GM21447 (cell line): ENCODE measurements around the gene PAXX.

Experiments used
- ATAC-seq: cut with Tn5 transposase; IDR thresholded peaks from one replicate; pipeline ENCODE4 v1.9.1; 2021; ENCODE audit not compliant: unreplicated experiment

PAXX gene

DNA sequence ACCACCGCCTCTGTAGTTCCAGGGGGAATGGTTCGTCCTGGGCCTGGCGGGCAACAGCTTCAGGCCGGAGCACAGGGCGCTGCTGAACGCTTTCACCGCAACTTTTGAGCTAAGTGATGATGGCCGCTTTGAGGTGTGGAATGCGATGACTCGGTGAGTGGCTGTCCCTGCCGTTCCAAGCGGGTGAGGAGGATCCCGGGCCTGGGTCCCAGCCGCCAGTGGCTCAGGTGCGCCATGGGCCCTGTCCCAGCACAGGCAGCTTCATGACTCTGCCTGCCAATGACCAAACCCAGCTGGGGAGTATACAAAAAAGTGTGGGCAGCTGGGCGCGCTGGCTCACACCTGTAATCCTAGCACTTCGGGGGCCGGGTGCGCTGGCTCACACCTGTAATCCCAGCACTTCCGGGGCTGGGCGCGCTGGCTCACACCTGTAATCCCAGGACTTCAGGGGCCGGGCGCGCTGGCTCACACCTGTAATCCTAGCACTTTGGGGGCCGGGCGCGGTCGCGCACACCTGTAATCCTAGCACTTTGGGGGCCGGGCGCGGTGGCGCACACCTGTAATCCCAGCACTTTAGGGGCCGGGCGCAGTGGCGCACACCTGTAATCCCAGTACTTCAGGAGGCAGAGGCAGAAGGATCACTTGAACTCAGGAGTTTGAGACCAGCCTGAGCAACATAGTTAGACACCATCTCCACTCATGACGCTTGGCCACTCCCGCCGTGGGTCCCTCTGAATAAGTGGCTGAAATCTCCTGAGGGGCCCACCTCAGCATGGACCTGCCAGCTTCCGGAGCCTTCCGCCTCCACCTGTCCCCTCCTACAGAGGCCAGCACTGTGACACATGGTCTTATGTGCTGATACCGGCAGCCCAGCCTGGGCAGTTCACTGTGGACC, 39.1 kb upstream of the PAXX start:
- ATAC-seq: no peak

DNA sequence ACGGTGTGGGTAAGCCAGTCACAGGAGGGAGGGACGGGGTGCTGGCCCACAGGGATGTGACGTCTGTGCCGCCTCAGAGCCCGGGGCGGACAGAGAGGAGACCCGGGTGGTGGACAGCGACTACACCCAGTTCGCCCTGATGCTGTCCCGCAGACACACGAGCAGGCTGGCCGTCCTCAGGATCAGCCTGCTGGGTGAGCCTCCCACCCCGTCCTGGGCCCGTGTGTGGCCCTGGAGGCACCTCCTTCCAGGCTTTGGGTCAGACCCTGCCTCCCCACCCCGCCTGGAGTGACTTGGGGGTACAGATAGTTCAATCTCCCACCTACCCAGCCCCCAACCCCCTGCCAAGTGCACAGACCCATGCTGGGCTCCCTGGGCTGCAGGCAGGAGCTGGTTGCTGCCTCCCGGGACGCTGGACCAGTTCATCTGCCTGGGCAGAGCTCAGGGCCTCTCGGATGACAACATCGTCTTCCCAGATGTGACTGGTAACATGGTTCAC, 38.4 kb upstream of the PAXX start:
- no peak for ATAC-seq

DNA sequence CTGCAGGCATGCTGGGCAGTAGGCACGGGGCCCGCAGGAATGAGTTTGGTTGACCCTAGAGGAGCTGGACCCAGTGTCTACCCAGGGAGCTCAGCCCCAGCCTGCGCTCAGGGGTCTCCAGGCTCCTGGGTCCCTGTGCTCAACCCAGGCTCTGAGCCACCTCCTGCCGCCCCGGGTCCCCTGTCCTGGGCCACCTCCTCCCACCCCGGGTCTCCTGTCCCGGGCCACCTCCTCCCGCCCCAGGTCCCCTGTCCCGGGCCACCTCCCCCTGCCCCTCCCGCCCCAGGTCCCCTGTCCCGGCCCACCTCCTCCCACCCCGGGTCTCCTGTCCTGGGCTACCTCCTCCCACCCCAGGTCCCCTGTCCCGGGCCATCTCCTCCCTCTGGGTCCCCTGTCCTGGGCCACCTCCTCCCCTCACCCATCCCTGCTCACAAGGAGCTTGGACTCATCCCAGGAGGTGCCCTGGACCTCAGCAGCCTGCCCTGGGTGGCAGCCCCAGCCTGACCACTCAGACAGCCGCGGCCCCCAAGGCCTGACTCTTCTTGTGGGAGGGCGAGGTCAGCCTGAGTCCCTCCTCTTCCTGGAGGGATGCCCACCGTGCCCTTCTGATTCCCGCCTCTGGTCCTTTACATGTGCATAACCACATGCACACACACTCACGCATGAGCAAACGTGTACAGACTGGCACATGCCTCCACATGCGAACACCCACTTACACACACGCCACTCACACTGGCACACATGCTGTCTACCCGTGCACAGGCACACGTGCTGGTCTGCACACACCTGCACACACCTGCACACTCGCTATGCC, 37.7 kb upstream of the PAXX start:
- no peak for ATAC-seq

DNA sequence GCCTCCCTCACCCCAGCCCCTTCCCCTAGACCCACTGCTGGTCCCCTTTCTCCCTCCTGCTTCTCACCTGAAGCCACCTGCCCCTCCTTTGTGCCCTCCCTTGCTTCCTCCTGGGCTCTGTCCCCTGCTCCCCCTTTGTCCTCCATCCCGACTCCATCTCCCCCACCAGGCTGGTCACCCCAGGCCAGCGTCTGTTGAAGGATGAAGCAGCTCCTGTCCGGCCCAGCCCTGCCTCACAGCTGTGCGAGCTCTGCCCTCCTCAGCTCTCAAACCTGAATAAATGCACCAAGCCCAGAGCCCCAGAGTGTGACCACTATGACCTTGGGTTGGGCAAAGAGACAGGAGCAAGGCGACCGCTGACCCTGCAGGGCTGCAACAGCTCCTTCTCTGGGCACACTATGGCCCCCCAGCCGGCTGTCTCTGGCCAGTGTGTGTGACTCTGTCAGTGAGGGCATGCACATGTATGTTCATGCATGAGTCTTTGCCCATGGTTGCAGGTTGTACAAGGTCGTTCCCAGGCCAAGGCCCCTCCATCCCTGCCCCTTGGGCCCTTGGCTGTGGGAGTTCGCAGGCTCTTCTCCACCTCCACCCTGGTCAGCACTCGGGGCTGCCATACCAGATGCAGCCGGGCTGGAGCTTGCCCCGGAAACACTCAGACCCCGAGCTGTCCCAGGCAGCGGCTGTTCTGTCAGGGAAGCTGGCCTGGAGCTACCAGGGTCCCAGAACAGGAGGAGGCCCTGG, 36.9 kb upstream of the PAXX start:
- no peak for ATAC-seq

DNA sequence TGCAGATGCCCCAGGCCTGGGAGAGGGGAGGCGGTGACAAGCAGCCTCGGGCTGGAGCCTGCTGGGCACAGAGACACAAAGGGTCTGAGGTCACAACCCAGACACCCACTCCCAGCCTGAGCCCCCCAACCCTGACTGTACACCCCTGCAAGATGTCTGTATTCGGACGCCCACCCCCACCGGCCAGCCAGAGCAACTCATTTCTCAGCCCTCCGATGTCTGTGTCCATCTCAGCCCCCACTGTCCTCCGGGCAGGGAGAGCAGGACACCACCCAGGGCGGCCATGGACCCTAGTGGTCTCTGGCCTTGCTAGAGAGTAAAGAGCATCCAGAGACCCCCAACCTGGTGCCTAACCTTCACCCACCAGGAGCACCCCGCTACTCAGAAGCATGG, 36.3 kb upstream of the PAXX start:
- ATAC-seq: no peak

DNA sequence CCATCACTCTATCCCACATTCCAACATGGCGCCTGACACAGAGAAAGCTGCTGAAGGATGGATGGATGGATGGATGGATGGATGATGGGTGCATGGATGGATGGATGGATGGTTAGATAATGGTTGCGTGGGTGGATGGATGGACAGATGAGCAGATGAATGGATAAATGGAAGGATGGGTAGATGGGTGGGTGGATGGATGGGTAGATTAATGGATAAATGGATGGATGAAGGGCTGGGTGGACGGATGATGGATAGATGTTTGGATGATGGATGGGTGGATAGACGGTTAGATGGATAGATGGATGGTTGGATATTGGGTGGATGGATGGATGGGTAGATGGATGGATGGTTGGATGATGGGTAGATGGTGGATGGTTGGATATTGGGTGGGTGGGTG, 35.6 kb upstream of the PAXX start:
- ATAC-seq: no peak

DNA sequence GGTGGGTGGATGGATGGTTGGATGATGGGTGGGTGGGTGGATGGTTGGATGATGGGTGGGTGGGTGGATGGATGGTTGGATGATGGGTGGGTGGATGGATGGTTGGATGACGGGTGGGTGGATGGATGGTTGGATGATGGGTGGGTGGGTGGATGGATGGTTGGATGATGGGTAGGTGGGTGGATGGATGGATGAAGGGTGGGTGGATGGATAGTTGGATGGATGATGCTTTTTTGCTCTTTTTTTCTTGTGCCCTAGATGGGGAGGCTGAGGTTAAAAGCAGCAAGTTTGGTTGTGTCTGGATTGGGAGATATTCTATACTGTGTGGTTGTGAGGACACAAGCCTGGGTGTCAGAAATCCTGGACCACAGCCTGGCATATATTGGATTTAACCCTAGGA, 34.8 kb upstream of the PAXX start:
- no peak for ATAC-seq

DNA sequence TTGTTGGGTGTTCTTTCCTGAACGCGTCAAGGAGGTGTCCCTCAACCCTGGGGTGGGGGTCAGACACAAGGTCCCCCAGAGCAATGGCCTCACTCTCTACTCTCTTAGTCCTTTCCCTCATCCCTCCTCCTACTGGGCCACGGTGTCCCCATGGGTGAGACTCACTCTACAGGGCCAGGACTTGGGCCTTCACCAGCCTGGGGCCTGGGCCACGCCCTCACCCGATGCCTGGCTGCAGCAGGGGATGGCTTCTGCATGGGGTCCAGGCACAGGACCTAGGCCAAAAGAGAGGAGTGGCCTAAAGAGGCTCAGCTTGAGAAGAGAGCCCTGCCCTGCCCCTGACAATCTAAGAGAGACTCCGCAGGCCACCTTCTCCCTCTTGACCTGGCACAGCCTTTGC, 34.3 kb upstream of the PAXX start:
- ATAC-seq: no peak

DNA sequence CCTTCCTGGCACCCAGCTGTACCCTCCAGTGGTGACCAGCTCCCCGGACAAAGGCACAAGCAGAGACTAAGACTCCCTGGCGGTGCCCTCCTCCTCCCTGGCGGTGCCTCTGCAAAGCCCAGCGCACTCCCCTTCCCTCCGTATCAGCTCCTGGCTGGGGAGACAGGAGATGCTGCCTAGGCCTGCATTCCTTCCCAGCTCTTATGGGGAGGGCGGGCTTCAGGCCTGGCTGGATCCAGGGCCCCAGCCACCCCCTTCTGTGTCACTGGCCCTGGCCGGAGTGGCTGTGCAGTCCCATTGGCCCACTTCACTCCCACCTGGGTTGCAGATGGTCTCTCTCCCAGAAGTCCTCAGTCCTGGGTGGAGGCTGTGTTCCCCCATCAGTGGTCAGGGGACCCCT, 33.7 kb upstream of the PAXX start:
- no peak for ATAC-seq

DNA sequence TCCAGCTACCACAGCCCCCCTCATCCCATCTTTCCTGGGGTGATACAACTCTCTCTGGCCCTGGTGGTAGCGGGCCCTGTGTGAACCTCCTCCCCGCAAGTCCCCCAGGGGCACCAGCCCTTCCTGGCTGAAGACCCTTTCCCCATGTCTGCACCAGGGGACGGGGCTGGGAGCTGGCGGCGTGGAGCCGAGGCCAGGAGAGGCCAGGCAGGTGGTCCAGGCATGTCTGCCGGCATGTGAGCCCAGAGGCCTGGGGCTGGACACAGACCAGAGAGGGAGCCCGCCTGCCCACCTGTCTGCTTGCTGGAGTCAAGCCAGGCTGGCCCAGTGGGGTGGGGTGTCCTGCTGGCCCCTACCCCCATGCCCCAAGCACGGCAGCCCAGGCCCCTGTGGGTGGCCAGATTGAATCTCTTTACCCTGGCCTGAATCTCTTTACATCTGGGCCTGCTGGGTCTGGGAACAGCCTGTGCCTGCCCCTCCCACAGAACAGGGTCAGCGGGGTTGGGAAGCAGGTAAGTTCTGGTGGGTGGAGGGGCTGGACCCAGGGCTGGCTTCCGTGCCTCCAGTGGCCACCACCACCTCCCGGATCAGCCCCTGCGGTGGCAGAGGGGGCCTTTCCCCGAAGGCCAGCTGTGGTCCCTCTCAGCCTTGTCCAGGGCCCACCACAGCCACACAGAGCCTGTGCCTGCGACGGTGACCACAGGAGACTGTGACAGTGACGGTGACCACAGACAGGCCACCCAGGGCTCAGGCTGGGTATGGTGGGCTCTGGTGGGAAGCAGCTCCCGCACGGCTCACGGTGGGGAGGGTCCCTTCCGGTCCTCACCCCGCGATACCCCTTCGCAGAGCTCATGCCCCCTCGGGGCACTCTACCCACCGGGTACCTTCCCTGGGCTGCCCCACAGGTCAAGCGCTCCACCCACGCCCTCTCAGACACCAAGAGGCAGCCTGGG, 33.0 kb upstream of the PAXX start:
- no peak for ATAC-seq

DNA sequence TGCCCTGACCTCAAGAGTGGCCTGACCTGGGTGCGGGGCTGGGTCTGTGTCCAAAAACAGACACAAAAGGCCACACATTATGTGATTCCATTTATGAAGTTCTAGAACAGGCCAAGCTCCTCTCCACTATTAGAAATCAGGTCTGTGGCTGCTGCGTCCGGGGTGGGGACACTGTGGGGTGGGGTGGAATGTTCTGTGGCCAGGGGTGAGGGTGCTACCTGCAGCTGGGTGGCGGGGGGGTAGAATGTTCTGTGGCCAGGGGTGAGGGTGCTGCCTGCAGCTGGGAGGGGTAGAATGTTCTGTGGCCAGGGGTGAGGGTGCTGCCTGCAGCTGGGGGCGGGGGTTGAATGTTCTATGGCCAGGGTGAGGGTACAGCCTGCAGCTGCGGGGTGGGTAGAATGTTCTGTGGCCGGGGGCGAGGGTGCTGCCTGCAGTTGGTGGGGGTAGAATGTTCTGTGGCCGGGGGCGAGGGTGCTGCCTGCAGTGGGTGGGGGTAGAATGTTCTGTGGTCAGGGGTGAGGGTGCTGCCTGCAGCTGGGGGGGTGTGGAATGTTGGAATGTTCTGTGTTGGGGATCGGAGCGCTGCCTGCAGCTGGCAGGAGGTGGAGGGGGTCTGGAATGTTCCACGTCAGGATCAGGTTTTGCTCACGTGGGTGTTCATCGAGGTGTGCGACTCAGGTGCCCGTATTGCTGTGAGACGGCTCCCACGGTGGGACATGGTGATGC, 31.8 kb upstream of the PAXX start:
- ATAC-seq: no peak

DNA sequence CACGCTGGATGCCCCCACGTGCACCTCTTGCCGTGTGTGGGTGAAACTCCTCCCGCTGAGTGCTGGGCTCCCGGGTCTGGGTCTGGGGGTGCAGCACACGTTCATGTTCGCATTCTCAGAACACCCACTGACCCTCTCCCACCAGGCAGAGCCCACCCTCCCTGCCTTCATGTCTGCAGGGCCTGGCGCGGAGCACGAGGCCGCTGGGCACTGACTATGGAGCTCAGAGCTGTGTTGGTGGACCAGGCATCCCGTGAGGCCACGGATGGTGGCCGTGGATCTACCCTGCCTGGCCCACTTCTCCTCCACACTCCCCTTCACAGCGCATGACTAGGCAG, 31.3 kb upstream of the PAXX start:
- no peak for ATAC-seq

DNA sequence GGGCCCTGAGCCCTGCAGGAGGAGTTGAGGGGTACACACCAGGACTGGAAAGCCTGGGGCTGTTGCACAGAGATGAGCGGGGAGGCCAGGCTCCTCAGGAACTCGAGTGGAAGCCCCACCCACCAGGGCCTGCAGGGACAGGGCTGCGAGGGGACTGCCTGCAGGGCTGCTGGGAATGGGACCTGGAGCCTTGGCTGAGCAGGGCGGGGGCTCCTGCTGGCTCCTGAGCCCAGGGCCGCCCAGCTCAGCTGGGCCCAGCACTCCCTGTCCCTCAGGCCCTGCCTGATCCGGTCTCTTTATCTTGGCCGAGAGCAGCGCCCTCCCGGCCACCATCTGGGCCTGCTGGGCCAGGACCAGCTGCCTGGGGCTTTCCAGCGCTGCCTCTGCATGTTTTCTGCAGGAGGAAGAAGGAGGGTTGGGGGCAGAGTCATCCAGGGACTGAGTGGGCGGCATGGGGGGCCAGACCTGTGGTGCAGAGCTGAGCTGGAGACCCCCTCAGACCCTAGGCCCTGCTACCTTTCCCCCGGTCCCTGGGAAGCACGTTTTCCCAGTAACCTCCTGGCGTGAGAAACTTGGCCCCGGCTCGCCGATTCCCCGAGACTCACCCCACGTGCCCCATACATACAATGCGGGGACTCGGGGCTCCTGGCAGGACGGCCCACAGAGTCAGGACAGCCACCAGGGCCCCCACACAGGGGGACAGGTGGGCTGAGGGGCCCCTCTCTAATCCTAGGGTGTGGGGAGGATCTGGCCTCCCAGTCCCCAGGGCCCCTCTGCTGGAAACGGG, 30.8 kb upstream of the PAXX start:
- ATAC-seq: no peak

DNA sequence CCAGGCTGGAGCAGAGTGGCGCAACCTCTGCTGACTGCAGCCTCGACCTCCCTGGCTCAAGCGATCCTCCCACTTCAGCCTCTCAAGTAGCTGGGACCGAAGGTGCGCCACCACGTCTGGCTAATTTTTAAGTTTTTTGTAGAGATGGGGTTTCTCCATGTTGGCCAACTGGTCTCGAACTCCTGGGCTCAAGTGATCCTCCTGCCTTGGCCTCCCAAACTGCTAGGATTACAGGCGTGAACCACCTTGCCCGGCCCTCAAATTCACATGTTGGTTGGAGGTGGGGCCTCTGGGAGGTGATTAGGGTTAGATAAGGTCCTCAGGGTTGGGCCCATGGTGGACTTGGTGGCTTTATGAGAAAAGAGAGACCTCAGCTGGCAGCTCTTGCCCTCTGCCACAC, 30.1 kb upstream of the PAXX start:
- ATAC-seq: no peak

DNA sequence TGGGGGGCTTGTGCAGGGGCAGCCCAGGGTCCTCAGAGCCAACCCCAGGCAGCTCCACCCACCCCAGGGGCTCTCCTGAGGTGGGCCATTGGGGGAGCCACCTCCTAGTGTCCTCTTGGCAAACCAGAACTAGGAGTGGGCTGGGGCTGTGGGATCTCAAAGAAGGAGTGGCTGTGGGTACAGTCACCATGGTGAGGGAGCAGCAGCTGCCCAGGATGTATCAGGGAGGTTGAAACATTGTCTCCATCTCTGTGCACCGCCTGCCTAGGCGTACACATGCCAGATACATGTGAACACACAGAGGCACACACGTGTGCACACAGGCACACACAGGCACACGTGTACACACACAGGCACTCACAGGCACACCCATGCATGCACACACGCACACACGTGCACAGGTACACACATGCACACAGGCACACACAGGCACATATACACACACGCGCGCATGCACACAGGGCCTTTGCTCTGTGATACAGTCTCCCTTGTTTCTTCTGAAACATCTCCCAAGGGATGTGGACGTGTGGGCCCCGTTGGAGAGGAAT, 29.4 kb upstream of the PAXX start:
- ATAC-seq: no peak

DNA sequence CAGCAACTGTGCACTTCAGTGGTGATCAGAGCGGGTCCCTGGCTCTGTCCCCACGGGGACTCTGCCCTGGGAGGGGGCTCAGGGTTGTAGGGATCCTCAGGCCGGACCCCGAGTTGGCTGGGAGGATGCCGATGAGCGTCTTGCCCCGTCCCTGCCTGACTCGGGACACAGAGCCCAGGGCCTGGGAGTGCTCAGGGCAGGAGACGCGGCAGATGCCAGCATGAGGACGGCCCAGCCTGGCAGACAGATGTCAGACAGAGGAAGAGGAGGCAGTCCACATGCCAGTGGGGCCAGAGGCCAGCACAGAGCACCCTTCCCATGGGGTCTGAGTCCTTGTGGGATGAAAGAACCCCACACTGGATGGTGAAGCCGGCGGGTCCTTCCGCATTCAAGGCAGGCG, 28.9 kb upstream of the PAXX start:
- ATAC-seq: no peak

DNA sequence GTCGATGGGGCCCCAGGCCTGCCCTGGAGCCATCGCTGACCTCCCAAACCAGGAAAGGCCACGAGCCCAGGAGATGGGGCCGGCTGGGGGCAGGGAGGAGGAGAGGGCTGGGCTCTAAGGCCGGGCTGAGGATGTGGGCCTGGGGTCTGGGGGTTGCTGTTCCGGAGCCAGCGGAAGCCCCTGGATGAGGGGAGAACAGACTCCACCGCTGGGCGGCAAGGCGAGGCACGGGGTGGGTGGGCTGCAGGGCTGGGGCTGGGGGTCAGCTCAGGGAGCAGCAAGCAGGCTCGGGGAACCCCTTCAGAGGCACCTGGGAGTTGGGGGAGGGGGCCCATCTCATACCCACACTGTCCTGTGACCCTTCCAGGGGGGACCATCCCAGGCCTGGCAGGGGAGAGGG, 28.5 kb upstream of the PAXX start:
- no peak for ATAC-seq

DNA sequence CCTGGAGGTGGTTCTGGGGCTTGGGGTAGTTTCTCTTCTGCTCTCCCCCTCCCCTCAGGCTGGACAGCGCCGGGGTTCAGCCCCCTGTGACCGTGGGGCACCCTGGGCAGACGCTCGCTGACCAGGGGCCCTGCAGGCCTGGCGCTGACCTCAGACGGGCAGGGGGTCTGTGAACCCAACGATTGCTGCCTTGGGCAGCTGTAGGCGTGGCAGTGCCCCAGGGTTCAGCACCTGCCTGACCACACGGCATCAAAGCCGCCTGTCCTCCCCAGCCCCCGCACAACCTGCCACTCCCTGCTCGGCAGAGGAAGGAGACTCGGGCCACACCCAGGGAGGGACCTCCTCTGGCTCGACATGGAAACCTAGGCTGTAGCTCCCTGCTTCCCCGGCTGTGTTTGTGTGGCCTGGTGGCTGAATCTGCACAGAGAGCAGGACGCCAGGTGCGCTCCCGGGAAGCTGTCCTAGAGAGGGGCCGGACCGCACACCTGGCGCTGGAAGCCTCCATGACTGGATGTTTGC, 28.0 kb upstream of the PAXX start:
- no peak for ATAC-seq
